ENCODE measurements around the gene TMEM59L.

DNA sequence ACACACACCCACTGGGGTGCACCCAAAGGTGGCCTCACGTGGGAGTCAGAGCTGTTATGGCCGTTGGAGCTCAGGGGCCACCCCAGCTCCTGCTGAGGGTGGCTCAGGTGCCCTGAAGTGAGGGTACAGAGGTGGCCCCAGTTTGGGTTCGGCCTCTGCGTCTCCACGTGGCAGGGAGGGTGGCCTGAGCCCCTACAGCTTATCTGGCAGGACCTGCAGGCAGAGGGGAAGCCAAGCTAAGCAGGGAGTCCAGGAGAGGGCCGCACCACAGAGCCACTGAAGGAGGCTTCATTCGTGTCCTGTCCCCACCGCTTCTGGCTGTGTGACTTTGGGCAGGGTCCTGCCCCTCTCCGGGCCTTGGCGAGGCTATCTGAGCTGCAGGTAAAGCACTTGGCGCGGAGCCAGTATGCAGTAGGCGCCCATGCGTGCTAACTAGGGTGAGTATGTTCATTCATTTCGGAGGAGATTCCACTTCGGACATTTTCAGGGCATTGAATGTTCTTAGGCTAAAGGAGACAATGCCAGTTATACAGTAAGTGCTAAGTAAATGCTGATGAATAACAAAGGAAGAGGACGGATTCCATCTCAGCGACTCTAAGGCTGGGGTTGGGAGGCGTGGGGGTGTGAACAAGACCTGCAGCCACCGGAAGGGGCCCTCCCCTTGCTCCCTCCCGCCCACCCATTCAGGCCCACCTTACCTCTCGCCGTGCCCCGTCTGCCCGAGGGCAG lies 19.1 kb upstream of the TMEM59L start:
- TF ChIP-seq, protein P1, sequence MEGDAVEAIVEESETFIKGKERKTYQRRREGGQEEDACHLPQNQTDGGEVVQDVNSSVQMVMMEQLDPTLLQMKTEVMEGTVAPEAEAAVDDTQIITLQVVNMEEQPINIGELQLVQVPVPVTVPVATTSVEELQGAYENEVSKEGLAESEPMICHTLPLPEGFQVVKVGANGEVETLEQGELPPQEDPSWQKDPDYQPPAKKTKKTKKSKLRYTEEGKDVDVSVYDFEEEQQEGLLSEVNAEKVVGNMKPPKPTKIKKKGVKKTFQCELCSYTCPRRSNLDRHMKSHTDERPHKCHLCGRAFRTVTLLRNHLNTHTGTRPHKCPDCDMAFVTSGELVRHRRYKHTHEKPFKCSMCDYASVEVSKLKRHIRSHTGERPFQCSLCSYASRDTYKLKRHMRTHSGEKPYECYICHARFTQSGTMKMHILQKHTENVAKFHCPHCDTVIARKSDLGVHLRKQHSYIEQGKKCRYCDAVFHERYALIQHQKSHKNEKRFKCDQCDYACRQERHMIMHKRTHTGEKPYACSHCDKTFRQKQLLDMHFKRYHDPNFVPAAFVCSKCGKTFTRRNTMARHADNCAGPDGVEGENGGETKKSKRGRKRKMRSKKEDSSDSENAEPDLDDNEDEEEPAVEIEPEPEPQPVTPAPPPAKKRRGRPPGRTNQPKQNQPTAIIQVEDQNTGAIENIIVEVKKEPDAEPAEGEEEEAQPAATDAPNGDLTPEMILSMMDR (IDR thresholded peaks at IDR 0.05): no peak
- no peak for TF ChIP-seq EZH2 (IDR thresholded peaks at IDR 0.05; ENCODE audit: borderline replicate concordance, insufficient read depth, low read depth, low read length, poor library complexity, severe bottlenecking)
